Erythroblast (primary cell): ENCODE measurements around the gene NPY1R.

Experiments
- GATA1 ChIP-seq: IDR thresholded peaks from 2 replicates; pipeline ENCODE4 v1.6.1; 2011; ENCODE audit warnings: low read depth, mild to moderate bottlenecking, control low read depth, low read length, moderate library complexity
- POLR2A ChIP-seq: IDR thresholded peaks from 2 replicates; pipeline ENCODE4 v1.6.1; 2011; ENCODE audit warnings: mild to moderate bottlenecking, low read length

DNA sequence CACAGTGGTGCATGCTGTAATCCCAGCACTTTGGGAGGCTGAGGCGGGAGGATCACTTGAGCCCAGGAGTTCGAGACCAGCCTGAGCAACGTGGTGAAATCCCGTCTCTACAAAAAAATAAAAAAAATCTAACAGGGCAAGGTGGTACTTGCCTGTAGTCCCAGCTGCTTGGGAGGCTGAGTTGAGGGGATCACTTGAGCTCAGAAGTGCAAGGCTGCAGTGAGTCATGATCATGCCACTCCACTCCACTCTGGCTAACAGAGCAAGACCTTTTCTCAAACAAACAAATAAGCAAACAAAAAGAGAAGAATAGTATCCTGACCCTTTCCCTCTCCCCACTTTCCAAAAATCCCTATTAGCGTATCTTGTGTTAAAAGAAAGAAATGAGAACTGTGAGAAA lies 52.7 kb downstream of the NPY1R start:
- TF ChIP-seq POLR2A (no peak), GATA1 (no peak)
